Suprapubic skin (tissue), 4 donors: ENCODE data around the gene TAC3.

ENCODE experiments used
- POLR2A ChIP-seq, 2 donors: fragments of 450-650 bp; IDR thresholded peaks; one replicate each; pipeline ENCODE4 v1.6.1; 2017; ENCODE audit warnings: antibody characterized with exemption in 2 of 2, mild to moderate bottlenecking in 2 of 2, moderate library complexity in 2 of 2
- POLR2AphosphoS5 ChIP-seq, 3 donors: sonication (generic); formaldehyde crosslinking; IDR thresholded peaks; one replicate each; pipeline ENCODE4 v1.6.1; 2017; ENCODE audit warnings: antibody characterized with exemption in 3 of 3
- TF ChIP-seq, protein P1 (sequence below), 2 donors: fragments of 200-600 bp in 1 of 2; fragments of 450-650 bp in 1 of 2; sonication (generic) in 1 of 2; IDR thresholded peaks; one replicate each; pipeline ENCODE4 v1.5.1; 2016 to 2019; ENCODE audit warnings: antibody characterized with exemption in 2 of 2, mild to moderate bottlenecking in 1 of 2, moderate library complexity in 1 of 2

- no peak for TF ChIP-seq POLR2AphosphoS5 (IDR thresholded peaks at IDR 0.05)
- no peak for TF ChIP-seq POLR2A (IDR thresholded peaks at IDR 0.05)
- TF ChIP-seq, protein P1, sequence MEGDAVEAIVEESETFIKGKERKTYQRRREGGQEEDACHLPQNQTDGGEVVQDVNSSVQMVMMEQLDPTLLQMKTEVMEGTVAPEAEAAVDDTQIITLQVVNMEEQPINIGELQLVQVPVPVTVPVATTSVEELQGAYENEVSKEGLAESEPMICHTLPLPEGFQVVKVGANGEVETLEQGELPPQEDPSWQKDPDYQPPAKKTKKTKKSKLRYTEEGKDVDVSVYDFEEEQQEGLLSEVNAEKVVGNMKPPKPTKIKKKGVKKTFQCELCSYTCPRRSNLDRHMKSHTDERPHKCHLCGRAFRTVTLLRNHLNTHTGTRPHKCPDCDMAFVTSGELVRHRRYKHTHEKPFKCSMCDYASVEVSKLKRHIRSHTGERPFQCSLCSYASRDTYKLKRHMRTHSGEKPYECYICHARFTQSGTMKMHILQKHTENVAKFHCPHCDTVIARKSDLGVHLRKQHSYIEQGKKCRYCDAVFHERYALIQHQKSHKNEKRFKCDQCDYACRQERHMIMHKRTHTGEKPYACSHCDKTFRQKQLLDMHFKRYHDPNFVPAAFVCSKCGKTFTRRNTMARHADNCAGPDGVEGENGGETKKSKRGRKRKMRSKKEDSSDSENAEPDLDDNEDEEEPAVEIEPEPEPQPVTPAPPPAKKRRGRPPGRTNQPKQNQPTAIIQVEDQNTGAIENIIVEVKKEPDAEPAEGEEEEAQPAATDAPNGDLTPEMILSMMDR (IDR thresholded peaks at IDR 0.05): no peak
These were observed 29.9 kb upstream of the TAC3 start for GRCh38 chr12:57046086-57046791.
